ENCODE results near the gene MRPS12. TPM values are rescaled to one million over a fixed set of nuclear protein-coding genes. Genes with fewer than 3 reads are reported as not detected.
A peak's percentile ranks its signal among the peaks of the same experiment; 100 is the strongest.

The MRPS12 gene
- total RNA-seq, 1 experiment from 2014 or later = 108 TPM

DNA sequence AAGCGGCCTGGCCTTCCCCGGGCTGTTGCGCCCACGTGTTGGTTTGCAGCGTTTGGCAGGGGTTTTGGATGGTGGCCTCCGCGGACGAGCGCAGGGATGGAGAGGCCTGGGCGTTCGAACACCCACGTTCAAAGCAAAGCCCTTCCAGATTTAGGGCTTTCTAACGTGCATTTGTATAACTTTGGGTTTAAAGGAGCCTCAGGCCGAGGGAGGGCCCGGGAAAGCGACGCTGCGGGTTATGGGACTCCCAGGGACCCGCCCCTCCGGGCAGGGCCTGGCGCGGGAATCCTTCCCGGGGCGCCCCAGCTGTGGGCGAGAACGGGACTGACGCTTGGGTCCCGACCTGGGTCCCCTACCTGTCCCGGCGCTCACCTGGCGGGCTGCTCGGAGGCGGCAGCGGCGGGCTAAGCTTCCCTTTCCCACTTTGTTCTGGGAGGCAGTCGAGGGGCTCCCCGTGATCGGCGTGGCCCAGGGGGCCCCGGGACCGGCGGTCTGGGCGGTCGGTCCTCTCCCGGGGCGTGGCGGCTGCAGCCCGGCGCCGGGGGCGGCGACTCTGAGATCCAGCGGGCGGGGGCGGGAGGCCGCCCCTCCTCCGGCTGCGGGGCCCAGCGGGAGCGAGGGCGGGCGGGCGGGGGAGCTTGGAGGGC is 44.6 kb downstream of the MRPS12 start, which contains the start of gene FBXO17:
Gene FBXO17 (minus strand): TSS at position 529 of the 647 bp plus-strand sequence. CDS start 25,423 bp downstream, outside the sequence.
- DNase-seq (ENCODE audit: low spot score) = peak; percentile 56

- DNase-seq (ENCODE audit: low spot score) = peak; percentile 46
Measured at GRCh38 chr19:38975861-38976271, 45.1 kb downstream of the MRPS12 start.

DNA sequence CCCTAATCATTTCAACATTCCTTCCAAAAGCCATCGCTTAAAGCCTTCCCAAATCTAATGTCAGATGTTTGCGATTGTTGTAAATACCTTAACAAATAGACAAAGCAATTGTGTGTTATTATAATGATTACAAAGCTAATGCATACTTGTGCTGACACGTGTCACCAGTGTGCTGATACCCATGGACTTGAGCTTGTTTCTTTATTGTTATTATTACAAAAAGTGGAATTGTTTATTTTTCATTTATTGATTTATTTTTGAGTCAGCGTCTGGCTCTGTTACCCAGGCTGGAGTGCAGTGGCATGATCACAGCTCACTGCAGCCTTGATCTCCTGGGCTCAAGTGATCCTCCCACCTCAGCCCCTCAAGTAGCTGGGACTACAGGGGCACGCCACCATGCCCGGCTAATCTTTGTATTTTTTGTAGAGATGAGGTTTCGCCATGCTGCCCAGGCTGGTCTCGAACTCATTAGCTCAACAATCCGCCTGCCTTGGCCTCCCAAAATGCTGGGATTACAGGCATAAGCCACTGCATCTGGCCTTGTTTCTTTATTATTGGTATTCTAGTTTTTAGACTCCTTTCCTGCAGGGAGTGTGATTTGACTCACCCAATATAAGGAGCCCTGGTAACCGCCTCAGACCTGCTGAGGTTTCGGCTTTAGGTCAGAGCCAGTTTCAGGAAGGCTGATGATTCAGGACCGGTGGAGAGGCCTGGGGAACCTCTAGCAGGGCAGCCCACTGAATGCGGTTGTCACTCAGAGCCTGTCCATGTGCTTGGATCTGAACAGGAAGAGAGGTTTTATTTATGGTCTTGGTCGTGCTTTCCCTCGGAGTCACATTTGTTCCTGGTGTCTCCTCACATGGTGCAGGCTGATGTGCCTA is 46.9 kb downstream of the MRPS12 start:
- DNase-seq (ENCODE audit: low spot score) = peak; percentile 28

GRCh38 chr19:38978326-38978689 is 47.6 kb downstream of the MRPS12 start:
- no peak for DNase-seq (ENCODE audit: low spot score)

DNA sequence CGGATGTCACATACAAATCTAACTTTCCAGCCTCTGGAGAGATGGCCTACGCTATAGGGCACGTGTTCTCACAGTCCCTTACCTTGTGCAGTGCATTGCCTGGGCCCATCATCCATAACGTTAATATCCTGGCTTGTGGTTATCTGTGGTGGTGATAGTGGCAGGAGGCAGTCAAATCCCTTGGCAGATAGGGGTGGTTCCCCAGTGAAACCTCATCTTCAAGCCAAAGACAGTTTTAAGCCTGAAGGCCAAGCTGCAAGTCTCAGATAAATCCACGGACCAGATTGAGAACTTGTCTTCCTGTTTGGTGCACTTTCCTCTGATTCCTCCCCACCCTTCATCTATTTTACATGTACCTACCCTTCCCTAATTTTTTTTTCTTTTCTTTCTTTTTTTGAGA is 49.1 kb downstream of the MRPS12 start:
- DNase-seq (ENCODE audit: low spot score) = no peak

DNA sequence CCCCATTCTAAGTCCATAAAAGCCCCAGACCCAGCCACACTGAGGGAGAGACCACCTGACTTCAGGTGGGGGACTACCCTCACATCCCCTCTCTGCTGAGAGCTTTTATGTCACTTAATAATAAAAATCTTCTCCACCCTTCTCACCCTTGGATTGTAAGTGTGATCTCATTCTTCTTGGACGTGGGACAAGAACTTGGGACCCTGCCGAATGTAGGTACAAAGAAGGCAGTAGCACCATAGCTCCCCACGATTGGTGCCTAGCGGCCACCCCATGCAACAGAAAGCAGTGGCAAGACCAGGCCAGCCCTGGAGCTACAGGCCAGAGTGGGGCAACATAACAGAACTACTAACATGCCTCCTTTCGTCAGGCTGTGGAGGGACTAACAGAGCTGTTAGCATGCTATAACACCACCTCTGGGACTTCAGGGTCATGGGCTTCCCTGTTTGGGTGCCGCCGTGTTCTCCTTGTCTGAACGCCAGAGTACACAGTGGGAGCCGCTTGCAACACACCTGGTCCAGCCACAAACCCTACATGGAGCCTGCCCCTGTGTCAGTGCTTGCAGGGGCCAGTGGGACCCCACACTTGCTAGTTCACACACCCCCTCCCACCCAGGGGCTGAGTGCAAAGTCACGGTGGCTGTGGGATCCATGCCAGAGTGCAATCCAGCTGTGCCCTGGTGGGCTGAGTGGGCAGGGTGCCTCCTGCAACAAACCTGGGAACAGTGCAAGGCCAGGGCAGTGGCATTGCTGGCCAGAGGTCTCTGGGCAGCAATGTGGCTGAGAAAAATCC is 50.0 kb downstream of the MRPS12 start:
- no peak for DNase-seq (ENCODE audit: low spot score)

Other genes with a start within 250 kb of the MRPS12 start
- gene CAPN12, start 186.5 kb upstream of the MRPS12 start, total RNA-seq (2014; rRNA removed; shearing (Covaris generic)) = not detected in 2 replicates
- gene LGALS7, start 157.4 kb upstream of the MRPS12 start, total RNA-seq (2014; rRNA removed; shearing (Covaris generic)) = not detected in 2 replicates
- gene LGALS7B, start 141.7 kb upstream of the MRPS12 start, total RNA-seq (2014; rRNA removed; shearing (Covaris generic)) = not detected in 2 replicates
- not detected in 2 replicates for gene LGALS4, start 118.0 kb upstream of the MRPS12 start, total RNA-seq (2014; rRNA removed; shearing (Covaris generic))
- 37.1 and 39.7 TPM in 2 replicates for gene ECH1, start 99.2 kb upstream of the MRPS12 start, total RNA-seq (2014; rRNA removed; shearing (Covaris generic))
- 296 and 354 TPM in 2 replicates for gene HNRNPL, start 81.0 kb upstream of the MRPS12 start, total RNA-seq (2014; rRNA removed; shearing (Covaris generic))
- gene RINL, start 52.7 kb upstream of the MRPS12 start, total RNA-seq (2014; rRNA removed; shearing (Covaris generic)) = 3.9 and 5.7 TPM in 2 replicates
- gene SIRT2, start 31.3 kb upstream of the MRPS12 start, total RNA-seq (2014; rRNA removed; shearing (Covaris generic)) = 50.3 and 59.0 TPM in 2 replicates
- 16.3 and 17.1 TPM in 2 replicates for gene NFKBIB, start 31.0 kb upstream of the MRPS12 start, total RNA-seq (2014; rRNA removed; shearing (Covaris generic))
- gene CCER2, start 18.8 kb upstream of the MRPS12 start, total RNA-seq (2014; rRNA removed; shearing (Covaris generic)) = not detected in 2 replicates
- gene SARS2, start 181 bp upstream of the MRPS12 start, total RNA-seq (2014; rRNA removed; shearing (Covaris generic)) = 19.8 and 29.6 TPM in 2 replicates
- gene FBXO17, start 44.8 kb downstream of the MRPS12 start, total RNA-seq (2014; rRNA removed; shearing (Covaris generic)) = 15.1 and 21.9 TPM in 2 replicates
- 0.07 and 0.10 TPM in 2 replicates for gene FBXO27, start 101.6 kb downstream of the MRPS12 start, total RNA-seq (2014; rRNA removed; shearing (Covaris generic))
- 0.03 and 0.31 TPM in 2 replicates for gene ACP7, start 153.4 kb downstream of the MRPS12 start, total RNA-seq (2014; rRNA removed; shearing (Covaris generic))
- gene PAK4, start 194.8 kb downstream of the MRPS12 start, total RNA-seq (2014; rRNA removed; shearing (Covaris generic)) = 9.2 and 16.2 TPM in 2 replicates

All from A172 (cell line).